Adrenal gland (tissue), 12 donors: ENCODE data around the gene C10orf90. TPM values are rescaled to one million over a fixed set of nuclear protein-coding genes. Genes with fewer than 3 reads are reported as not detected.

ENCODE experiments used
- DNase-seq, 7 donors: peaks; one replicate each; pipeline ENCODE4 v3.0.0-alpha.2; 2019 to 2020
- H3K27ac ChIP-seq, 5 donors: fragments of 200-600 bp; sonication (generic) in 4 of 5; 1 replicate in 3 of 5; 2 replicates in 2 of 5; pipeline versions ENCODE4 v1.5.1 to v1.8.0; 2016 to 2020; ENCODE audit warnings: mild to moderate bottlenecking in 1 of 5
- H3K27me3 ChIP-seq: fragments of 200-600 bp; 2 replicates; pipeline ENCODE4 v1.8.0; 2021
- H3K36me3 ChIP-seq, 2 donors: fragments of 200-600 bp; replicated peaks in 1 of 2; 1 replicate in 1 of 2; 2 replicates in 1 of 2; pipeline versions ENCODE4 v1.5.1 to v1.8.0; 2018 to 2022
- H3K4me1 ChIP-seq, 2 donors: fragments of 200-600 bp; replicated peaks in 1 of 2; 1 replicate in 1 of 2; 2 replicates in 1 of 2; pipeline versions ENCODE4 v1.5.1 to v1.8.0; 2018 to 2021
- H3K4me3 ChIP-seq, 4 donors: fragments of 200-600 bp; sonication (generic) in 3 of 4; one replicate each; pipeline ENCODE4 v1.5.1; 2016 to 2018
- H3K9me3 ChIP-seq, 3 donors: fragments of 200-600 bp; sonication (generic) in 1 of 3; replicated peaks in 1 of 3; 1 replicate in 2 of 3; 2 replicates in 1 of 3; pipeline versions ENCODE4 v1.5.1 to v1.8.0; 2016 to 2021
- CTCF ChIP-seq, 6 experiments: fragments of 450-650 bp in 4 of 6; fragments of 200-600 bp in 2 of 6; sonication (generic) in 1 of 6; IDR thresholded peaks; 1 replicate in 5 of 6; 2 replicates in 1 of 6; pipeline versions ENCODE4 v1.5.1 to v1.8.0; 2016 to 2021; ENCODE audit warnings: antibody characterized with exemption in 6 of 6, mild to moderate bottlenecking in 2 of 6, moderate library complexity in 1 of 6
- POLR2A ChIP-seq, 2 donors: fragments of 450-650 bp; IDR thresholded peaks; one replicate each; pipeline ENCODE4 v1.6.1; 2017; ENCODE audit warnings: antibody characterized with exemption in 2 of 2, mild to moderate bottlenecking in 2 of 2, moderate library complexity in 1 of 2
- WGBS, 4 donors: extraction: QIAGEN DNeasy Blood & Tissue Kit in 2 of 4; methylation state at CpG; one replicate each; pipeline versions ENCODE4 v1.1.5 to v1.1.7; 2013 to 2017; 5-methylcytosine and 5-hydroxymethylcytosine counted together
- intact Hi-C, 2 donors: fragments of 100-400 bp; cut with DNase I; formaldehyde crosslinking; loops; one replicate each; pipeline versions ENCODE4 v1.14.1 to v1.15.0; 2022 to 2023
- polyA plus RNA-seq, 3 donors: library from polyadenylated mRNA; stranded (reverse); fragments of 200-250 nt in 2 of 3; fragments of 350-450 nt in 1 of 3; fragmentation: Illumina TruSeq in 1 of 3; extraction: RNeasy Lipid Tissue Mini Kit (QIAGEN cat#74804) in 1 of 3; gene quantifications; one replicate each; pipeline ENCODE4 v1.2.3, GENCODE V29; 2013 to 2014
- total RNA-seq, 9 donors: library from RNA; depleted of rRNA in 4 of 9; stranded (reverse); fragments of >200 nt in 4 of 9; fragments of 120-200 nt in 1 of 9; fragmentation: NEBNext Ultra II Directional in 1 of 9; extraction: Animal tissue kit (Norgen Biotek cat#: 25700) in 1 of 9; gene quantifications; one replicate each; pipeline versions ENCODE4 v1.1.0 to v1.2.4, GENCODE V29; 2013 to 2023
- donor health status: healthy with polysubstance abuse.
- donor health status: Bipolar disorder and iron deficiency.
- donor health status: DM: yes; HTN: yes; CAD: no.
- donor health status: DM: no; HTN: no; CAD: no.
- donor health status: DM: no; HTN: no; CAD: no.
- donor health status: DM: yes; HTN: yes; CAD: no.

The C10orf90 gene
- total and polyA plus RNA-seq, 12 donors: 0.10 to 0.18 TPM; not detected in 10

GRCh38 chr10:126564326-126564888 is 106.1 kb downstream of the C10orf90 start:
- intact Hi-C loops: no loop called here
- WGBS, 4 donors: 79 to 90% (median 84%) methylated on average over 4 of the region's 4 CpGs
- Histone ChIP-seq H3K36me3 (no peaks in the 10 kb centered on the region), H3K9me3 (no peaks in the 10 kb centered on the region), H3K4me1 (no peaks in the 10 kb centered on the region), H3K27me3 (no peaks in the 10 kb centered on the region), H3K4me3 (no peak overlapping the region), H3K27ac (no peak overlapping the region)
- TF ChIP-seq CTCF (IDR thresholded peaks at IDR 0.05): no peak
- TF ChIP-seq POLR2A (IDR thresholded peaks at IDR 0.05): no peak
- no peak for DNase-seq

GRCh38 chr10:126563361-126563760 is 107.1 kb downstream of the C10orf90 start:
- intact Hi-C loops: no loop called here
- Histone ChIP-seq H3K36me3 (no peaks in the 10 kb centered on the region), H3K9me3 (no peaks in the 10 kb centered on the region), H3K4me3 (no peak overlapping the region), H3K4me1 (no peaks in the 10 kb centered on the region), H3K27ac (no peak overlapping the region), H3K27me3 (no peaks in the 10 kb centered on the region)
- DNase-seq: no peak
- WGBS, 4 donors: 56 to 100% (median 71%) methylated on average over 3 of the region's 3 CpGs
- no peak for TF ChIP-seq POLR2A (IDR thresholded peaks at IDR 0.05)
- TF ChIP-seq CTCF (IDR thresholded peaks at IDR 0.05): no peak

GRCh38 chr10:126561921-126562680 is 108.4 kb downstream of the C10orf90 start:
- Histone ChIP-seq H3K4me3 (no peak overlapping the region), H3K36me3 (no peaks in the 10 kb centered on the region), H3K9me3 (no peaks in the 10 kb centered on the region), H3K27ac (no peak overlapping the region), H3K27me3 (no peaks in the 10 kb centered on the region), H3K4me1 (no peaks in the 10 kb centered on the region)
- WGBS, 4 donors: 73 to 81% (median 79%) methylated on average over 10 to 13 of the region's 13 CpGs
- TF ChIP-seq CTCF (IDR thresholded peaks at IDR 0.05) (no peak), POLR2A (IDR thresholded peaks at IDR 0.05) (no peak)
- intact Hi-C loops: no loop called here
- DNase-seq: peak in 1 of 7 donors; percentile 35

GRCh38 chr10:126561294-126561920 is 109.1 kb downstream of the C10orf90 start:
- Histone ChIP-seq H3K27ac (no peak overlapping the region), H3K27me3 (no peaks in the 10 kb centered on the region), H3K4me1 (no peaks in the 10 kb centered on the region), H3K4me3 (no peak overlapping the region), H3K9me3 (no peaks in the 10 kb centered on the region), H3K36me3 (no peaks in the 10 kb centered on the region)
- DNase-seq: no peak
- WGBS, 4 donors: 50 to 57% (median 54%) methylated on average over 10 of the region's 10 CpGs
- intact Hi-C loops: no loop called here
- TF ChIP-seq CTCF (IDR thresholded peaks at IDR 0.05) (no peak), POLR2A (IDR thresholded peaks at IDR 0.05) (no peak)
